Right atrium auricular region (tissue), 2 donors: ENCODE measurements around the gene CCL20. TPM values are rescaled to one million over a fixed set of nuclear protein-coding genes. Genes with fewer than 3 reads are reported as not detected.

Experiments
- DNase-seq: peaks from one replicate; pipeline ENCODE4 v3.0.0-alpha.2; 2019; ENCODE audit warnings: low spot score
- H3K27ac ChIP-seq, 2 donors: fragments of 200-600 bp; sonication (generic); 1 replicate in 1 of 2; 2 replicates in 1 of 2; pipeline ENCODE4 v1.5.1; 2016 to 2019
- H3K27me3 ChIP-seq, 2 donors: fragments of 200-600 bp; sonication (generic); one replicate each; pipeline versions ENCODE4 v1.5.1 to v1.6.0; 2017 to 2019
- H3K36me3 ChIP-seq: fragments of 200-600 bp; sonication (generic); one replicate; pipeline ENCODE4 v1.5.1; 2016
- H3K4me1 ChIP-seq, 2 donors: fragments of 200-600 bp; sonication (generic); one replicate each; pipeline versions ENCODE4 v1.5.1 to v1.6.0; 2017 to 2019
- H3K4me3 ChIP-seq, 2 donors: fragments of 200-600 bp; sonication (generic); 1 replicate in 1 of 2; 2 replicates in 1 of 2; pipeline ENCODE4 v1.5.1; 2017 to 2019; ENCODE audit warnings: mild to moderate bottlenecking in 1 of 2, moderate library complexity in 1 of 2
- H3K9me3 ChIP-seq, 2 donors: fragments of 200-600 bp; sonication (generic); one replicate each; pipeline ENCODE4 v1.5.1; 2019
- CTCF ChIP-seq, 2 donors: fragments of 200-600 bp; sonication (generic); IDR thresholded peaks; one replicate each; pipeline ENCODE4 v1.5.1; 2019; ENCODE audit warnings: antibody characterized with exemption in 2 of 2
- total RNA-seq, 2 donors: library from RNA; depleted of rRNA; stranded (reverse); fragments of >200 nt; gene quantifications; one replicate each; pipeline ENCODE4 v1.1.0, GENCODE V29; 2016

CCL20 gene
- total RNA-seq, 2 donors from 2014 or later, result not detected

GRCh38 chr2:227805578-227805977 is 8.1 kb upstream of the CCL20 start:
- H3K27me3 ChIP-seq, result no peaks in the 10 kb centered on the region
- H3K4me1 ChIP-seq, result no peaks in the 10 kb centered on the region
- no peak for TF ChIP-seq CTCF (IDR thresholded peaks at IDR 0.05)
- DNase-seq, result no peak
- no peak overlapping the region for H3K4me3 ChIP-seq
- H3K9me3 ChIP-seq, result no peaks in the 10 kb centered on the region
- H3K36me3 ChIP-seq, result no peaks in the 10 kb centered on the region
- no peak overlapping the region for H3K27ac ChIP-seq

GRCh38 chr2:227808936-227809335 is 4.7 kb upstream of the CCL20 start:
- Histone ChIP-seq H3K27me3 (no peaks in the 10 kb centered on the region), H3K9me3 (no peaks in the 10 kb centered on the region), H3K4me3 (no peak overlapping the region), H3K27ac (no peak overlapping the region), H3K4me1 (no peaks in the 10 kb centered on the region), H3K36me3 (no peaks in the 10 kb centered on the region)
- DNase-seq, result no peak
- TF ChIP-seq CTCF (IDR thresholded peaks at IDR 0.05), result no peak

- no peak for TF ChIP-seq CTCF (IDR thresholded peaks at IDR 0.05)
- no peak for DNase-seq
- H3K27ac ChIP-seq, result no peak overlapping the region
Observed at GRCh38 chr2:227812001-227812400, 1.6 kb upstream of the CCL20 start.

GRCh38 chr2:227813229-227813561 is 447 bp upstream of the CCL20 start:
- no peak for TF ChIP-seq CTCF (IDR thresholded peaks at IDR 0.05)

More at GRCh38 chr2:227812001-227812400, 1.6 kb upstream of the CCL20 start:
- Histone ChIP-seq H3K36me3 (no peaks in the 10 kb centered on the region), H3K27me3 (no peaks in the 10 kb centered on the region), H3K4me1 (no peaks in the 10 kb centered on the region), H3K9me3 (no peaks in the 10 kb centered on the region), H3K4me3 (no peak overlapping the region)

GRCh38 chr2:227815066-227815465 is 1.4 kb downstream of the CCL20 start:
- Histone ChIP-seq H3K27me3 (no peaks in the 10 kb centered on the region), H3K36me3 (no peaks in the 10 kb centered on the region), H3K4me1 (peaks cover 0 to 12% of the 10 kb centered on the region in 2 donors), H3K27ac (no peak overlapping the region), H3K9me3 (no peaks in the 10 kb centered on the region), H3K4me3 (no peak overlapping the region)
- no peak for DNase-seq
- no peak for TF ChIP-seq CTCF (IDR thresholded peaks at IDR 0.05)

More at GRCh38 chr2:227813229-227813561, 447 bp upstream of the CCL20 start:
- Histone ChIP-seq H3K4me1 (peaks cover 0 to 6% of the 10 kb centered on the region in 2 donors), H3K4me3 (no peak overlapping the region), H3K27ac (no peak overlapping the region), H3K27me3 (no peaks in the 10 kb centered on the region), H3K36me3 (no peaks in the 10 kb centered on the region), H3K9me3 (no peaks in the 10 kb centered on the region)
- no peak for DNase-seq

- no peak for DNase-seq
- no peaks in the 10 kb centered on the region for H3K9me3 ChIP-seq
- H3K4me3 ChIP-seq, result no peak overlapping the region
- H3K4me1 ChIP-seq, result peaks cover 0 to 12% of the 10 kb centered on the region in 2 donors
- no peaks in the 10 kb centered on the region for H3K27me3 ChIP-seq
- no peak for TF ChIP-seq CTCF (IDR thresholded peaks at IDR 0.05)
- no peak overlapping the region for H3K27ac ChIP-seq
- no peaks in the 10 kb centered on the region for H3K36me3 ChIP-seq
Observed at GRCh38 chr2:227816507-227817294, 3.1 kb downstream of the CCL20 start.
